GM18508 (cell line): ENCODE measurements around the gene APP.
"Not testable (repeated sequence)": the region's sequence is repeated elsewhere in the genome, so short reads cannot be mapped to it uniquely, and the experiment has no call there.

Experiments used
- ATAC-seq: cut with Tn5 transposase; IDR thresholded peaks from one replicate; pipeline ENCODE4 v1.9.1; 2021; ENCODE audit warnings: moderate number of reproducible peaks; ENCODE audit not compliant: insufficient read depth, unreplicated experiment

APP gene

DNA sequence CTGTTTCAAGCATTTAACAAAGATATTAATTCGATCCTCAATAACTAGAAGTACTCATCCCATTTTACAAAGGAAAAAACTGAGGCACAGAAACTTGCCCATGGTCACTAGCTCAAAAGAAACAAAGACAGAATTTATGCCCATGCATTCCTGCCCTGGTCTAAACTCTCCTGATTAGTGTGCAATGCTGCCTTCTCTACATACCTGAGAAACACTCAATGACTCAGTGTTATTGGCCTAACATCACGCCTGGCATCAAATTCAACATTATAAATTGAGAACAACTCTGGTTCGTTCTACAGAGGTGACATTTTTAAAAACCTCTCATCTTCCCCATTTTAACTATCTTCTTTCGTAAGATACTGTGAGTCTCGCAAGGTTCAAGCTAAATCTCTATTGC, 5.2 kb downstream of the APP start:
- no peak for ATAC-seq

DNA sequence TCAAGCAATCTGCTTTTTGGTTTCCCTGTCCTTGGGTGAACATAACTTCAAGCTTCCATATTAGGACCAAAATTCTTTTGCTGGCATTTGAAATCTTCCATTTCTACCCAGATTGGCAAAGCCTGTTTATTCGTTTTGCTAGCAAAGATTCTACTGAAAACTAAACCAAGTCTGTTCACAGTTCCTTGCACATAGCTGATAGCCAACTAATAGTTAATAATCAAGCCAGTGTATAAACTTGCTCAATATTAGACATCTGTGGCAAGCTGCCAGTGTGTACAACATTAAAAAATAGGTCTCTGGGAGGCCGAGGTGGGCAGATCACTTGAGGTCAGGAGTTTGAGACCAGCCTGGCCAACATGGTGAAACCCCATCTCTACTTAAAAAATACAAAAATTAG, 6.3 kb downstream of the APP start:
- ATAC-seq = no peak

DNA sequence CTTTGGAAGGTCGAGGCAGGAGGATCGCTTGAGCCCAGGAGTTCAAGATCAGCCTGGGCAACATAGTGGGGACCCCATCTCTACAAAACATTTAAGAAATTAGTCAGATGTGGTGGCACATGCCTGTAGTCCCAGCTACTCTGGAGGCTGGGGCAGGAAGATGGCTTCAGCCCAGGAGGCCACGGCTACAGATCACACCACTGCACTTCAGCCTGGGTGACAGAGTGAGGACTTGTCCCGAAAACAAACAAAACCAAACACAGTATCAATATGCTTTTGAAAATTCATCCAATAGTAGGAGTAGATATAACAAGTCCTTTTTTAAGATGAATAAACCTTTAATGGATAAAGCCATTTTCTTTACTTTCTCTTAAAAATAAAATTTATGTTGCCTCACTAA, 8.5 kb downstream of the APP start:
- ATAC-seq = no peak

DNA sequence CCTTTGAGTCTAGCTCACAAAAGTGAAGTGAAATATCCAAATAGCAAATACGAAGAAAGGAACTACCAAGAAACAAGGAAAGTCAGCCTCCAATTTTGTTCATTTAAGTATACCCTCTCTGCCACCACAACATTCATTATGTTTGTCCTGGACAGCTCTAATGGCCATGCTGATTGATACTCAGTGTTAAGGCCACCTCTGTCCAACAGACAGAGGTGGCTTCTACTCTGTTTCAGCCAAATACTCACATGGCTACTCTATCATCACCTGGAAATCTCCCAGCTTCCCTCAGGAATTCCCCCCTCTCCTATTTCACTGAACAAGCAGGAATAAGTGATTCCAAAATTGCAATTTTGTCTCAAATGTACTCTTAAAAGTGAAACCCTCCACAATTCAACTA, 10.7 kb downstream of the APP start:
- ATAC-seq = no peak

DNA sequence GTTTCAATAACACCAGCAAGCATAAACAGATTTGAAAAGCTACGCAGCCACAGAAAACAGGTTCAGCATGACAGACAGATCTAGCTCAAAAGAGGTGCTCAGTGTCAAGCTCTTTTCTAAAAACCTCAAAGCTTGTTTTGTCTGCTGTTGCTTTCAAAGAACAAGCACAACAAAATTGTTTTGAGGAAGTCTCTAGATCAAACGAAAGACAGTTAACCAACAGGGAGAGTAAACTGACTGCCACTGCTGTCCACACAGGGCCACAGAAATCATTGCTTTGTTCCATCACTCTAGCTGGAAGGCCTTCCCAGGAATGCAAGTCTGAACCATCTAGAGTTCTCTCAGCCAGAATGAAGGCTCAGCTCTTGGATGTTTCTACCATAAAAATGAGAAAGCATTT, 12.8 kb downstream of the APP start:
- ATAC-seq = no peak

DNA sequence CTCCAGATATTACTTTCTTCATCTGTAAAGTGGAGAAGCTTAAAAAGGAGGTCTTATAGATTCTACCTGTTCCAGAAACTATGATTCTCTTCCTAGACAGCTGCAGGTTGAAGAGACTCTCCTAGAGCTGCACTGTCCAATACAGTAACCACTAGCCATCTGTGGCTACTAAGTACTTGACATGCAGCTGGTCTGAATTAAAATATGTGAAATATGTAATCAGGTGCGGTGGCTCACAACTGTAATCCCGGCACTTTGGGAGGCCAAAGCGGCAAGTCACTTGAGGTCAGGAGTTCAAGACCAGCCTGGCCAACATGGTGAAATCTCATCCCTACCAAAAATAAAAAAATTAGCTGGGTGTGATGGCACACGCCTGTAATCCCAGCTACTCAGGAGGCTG, 15.8 kb downstream of the APP start:
- no peak for ATAC-seq

DNA sequence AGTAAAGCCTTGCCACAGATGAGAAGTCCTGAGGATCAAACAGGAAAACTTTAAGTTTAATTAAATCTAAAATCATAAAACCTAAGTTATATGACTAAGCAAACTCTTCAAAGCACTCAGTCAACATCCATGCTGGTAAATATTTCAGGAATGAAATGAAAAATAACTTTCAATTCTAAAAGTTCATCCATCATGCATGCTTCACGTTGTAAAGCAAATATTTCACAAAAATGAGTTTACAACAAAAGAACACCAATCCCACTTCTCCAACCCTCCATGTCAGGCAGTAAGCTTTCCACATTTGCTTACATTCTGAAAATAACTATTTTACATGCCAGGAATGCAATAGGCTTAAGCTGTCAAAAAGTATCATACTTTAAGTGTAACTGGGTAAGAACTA, 16.8 kb downstream of the APP start:
- ATAC-seq = no peak

DNA sequence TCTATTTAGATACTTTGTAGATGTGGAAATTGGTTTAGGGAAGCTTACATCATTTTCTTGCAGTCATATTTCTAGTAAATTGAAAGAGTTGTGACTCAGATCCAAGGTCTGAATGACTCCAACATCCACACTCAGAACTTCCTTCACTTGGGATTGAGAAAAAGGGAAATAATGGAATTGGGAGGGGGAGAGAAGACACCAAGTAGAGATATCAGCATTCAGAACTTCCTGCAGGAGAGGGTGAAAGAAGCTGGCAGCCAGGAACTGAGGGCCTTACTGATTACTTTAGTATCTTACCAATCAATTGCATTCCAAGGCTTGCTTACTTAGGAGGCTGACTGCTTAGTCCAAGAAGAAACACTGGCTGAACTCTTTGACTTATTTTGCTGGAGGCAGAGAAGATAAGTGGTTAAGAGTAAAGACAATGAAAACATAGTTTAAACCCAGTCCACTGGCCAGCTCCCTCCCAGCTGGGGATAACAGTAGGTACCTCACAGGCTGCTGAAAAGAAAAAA, 21.7 kb downstream of the APP start:
- ATAC-seq = no peak

DNA sequence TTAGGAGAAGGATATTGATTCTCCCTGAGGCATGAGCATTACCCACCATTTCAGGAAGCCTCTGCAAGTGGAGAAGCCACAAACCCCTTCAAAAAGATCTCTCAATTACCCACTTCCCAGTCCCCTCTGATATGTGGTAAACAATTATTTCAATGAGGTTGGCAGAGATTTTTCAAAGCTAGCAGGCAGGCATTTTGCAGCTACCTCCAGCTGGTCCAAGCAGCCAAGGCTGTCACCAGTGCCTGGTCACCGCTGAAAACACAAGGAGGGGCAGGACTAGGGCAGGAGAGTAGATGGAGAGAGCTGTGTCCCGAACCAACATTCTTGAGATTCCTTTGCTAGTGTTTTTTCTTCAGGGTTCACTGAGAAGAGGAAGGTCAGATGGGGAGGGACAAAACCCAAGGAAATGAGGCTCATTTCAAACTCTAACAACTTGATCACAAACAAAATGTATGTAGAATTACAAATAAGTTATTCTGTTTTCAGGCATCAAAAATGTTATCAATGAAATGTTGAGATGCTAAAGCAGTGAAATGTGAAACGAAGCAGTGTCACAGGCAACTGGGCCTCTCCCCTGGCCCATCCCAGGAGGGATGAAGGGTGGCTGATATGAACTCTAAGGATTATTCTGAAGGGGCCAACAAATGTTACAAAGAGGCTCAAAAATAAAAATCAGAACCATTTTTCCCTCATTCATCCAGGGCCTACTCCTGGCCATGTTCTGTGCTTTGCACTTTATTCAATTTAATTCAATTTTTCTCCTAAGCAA, 22.3 kb downstream of the APP start:
- no peak for ATAC-seq

DNA sequence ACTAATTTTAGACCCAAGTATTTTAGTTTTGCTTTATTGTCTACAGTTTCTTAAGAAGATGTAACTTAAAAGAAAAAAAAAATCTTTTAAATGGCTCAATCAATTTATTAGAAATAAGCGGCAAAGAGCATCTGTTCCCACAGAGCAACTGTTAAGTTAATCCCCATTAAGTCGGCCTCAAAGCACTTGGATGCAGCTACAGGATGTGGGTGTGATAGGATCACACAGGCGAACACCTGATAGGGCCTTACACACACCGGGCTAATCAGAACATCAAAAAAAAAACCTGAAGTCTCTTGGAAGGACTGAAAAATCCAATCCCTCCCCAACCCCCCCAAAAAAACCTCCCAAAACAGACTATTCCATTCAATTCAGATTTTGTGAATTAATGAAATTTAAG, 23.0 kb downstream of the APP start:
- no peak for ATAC-seq

DNA sequence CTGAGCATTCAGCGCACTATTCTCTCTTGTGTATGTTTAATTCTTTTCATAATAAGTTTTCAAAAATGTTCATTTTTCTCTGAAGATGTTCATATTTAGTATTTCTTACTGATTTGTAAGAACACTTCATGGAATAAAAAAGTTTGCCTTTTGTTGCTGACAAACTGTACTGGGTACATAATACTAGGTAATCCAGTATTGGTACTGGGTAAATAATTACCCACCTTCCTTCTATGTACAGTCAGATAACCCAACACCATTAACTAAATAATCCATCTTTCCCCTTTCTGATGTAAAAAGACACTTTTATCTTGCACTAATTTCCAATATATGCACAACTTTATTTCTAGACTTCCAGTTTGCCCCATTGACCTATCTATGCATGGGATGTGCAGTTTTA, 23.9 kb downstream of the APP start:
- ATAC-seq = no peak

DNA sequence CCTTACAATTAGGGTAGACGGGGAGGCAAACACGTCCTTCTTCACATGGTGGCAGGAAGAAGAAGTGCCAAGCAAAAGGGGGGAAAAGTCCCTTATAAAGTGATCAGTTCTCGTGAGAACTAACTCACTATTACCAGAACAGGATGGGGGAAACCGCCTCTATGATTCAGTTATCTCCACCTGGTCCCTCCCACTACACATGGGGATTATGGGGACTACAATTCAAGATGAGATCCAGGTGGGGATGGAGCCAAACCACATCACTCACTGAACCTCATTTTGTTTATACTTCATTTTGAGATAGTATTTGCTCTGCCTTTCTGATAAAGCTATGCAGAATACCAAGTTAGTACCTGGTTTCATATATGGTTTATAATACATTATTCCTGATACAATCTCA, 26.5 kb downstream of the APP start:
- ATAC-seq = no peak

DNA sequence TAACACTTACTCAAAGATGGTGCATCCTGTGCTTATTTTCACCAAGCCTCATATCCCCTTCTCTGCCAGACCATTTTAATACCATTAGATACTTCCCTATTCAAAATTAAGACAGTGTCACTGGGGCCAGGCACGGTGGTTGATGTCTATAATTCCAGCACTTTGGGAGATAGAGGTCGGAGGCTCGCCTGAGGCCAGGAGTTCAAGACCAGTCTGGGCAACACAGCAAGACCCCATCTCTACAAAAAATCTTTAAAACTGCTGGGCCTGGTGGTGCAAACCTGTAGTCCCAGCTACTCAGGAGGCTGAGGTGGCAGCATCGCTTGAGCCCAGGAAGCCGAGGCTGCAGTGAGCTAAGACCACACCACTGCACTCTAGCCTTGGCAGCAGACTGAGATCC, 28.2 kb downstream of the APP start:
- no peak for ATAC-seq

DNA sequence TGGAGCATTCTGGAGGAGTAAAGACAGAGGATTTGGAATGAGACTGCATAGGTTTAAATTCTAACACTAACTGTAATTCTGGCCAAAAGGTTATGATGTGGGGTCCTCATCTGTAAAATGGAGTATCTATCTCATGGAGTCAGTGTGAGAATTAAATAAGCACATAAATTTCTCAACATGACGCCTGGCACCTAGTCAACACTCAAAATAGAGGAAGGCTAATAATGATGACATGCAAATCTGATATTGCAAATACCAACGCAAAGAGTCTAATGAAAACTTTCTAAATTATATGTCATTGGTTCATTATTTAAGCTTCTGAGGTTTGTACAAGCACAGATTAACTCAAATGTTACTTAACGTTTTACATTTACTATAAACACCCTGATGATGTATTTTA, 29.6 kb downstream of the APP start:
- ATAC-seq = no peak

DNA sequence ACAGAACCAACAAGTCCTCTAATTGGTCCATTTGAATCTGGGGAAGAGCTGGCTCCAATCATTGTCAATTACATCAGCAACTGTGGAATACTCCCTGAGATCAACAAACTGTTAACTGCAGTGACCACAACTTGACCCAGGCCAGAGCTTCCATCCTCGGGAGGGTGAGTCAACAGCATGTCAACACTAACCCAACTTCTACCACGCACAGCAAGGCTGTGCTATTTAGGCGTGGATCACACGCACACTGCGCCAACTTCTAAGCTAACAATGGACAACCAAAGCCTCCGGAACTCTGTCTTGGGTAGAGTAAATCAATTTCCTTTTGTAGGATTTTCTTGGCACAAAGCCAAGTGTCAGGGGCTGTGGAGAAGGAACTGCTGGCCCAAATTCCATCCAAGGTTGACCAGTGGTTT, 30.4 kb downstream of the APP start:
- no peak for ATAC-seq

DNA sequence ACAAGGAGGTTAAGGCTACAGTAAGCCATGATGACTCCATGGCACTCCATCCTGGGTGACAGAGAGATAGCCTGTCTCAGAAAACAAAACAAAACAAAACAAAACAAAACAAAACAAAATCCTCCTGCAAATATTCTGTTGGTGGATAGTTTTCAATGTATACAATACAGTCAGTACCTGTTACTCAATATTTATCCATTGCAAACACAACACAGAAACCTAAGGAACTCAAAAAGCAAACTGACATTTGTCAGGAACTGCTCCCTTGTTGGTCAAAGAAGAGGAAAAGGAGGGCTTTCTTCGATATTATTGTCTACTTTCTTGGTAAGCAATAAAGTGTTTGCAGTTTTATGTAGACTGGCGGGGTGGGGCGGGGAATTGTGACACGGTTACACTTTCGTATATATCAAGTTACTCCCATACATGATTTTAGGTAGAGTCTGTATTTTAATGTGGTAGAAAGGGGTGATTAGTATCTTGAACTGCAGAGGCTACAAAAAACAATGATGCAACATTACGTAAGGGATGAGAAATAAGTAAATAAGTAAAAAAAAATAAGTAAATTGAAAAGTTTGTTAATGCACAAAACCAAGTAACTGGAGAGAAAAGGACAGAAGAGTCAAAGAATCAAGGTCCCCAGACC, 31.8 kb downstream of the APP start:
- ATAC-seq = no peak

DNA sequence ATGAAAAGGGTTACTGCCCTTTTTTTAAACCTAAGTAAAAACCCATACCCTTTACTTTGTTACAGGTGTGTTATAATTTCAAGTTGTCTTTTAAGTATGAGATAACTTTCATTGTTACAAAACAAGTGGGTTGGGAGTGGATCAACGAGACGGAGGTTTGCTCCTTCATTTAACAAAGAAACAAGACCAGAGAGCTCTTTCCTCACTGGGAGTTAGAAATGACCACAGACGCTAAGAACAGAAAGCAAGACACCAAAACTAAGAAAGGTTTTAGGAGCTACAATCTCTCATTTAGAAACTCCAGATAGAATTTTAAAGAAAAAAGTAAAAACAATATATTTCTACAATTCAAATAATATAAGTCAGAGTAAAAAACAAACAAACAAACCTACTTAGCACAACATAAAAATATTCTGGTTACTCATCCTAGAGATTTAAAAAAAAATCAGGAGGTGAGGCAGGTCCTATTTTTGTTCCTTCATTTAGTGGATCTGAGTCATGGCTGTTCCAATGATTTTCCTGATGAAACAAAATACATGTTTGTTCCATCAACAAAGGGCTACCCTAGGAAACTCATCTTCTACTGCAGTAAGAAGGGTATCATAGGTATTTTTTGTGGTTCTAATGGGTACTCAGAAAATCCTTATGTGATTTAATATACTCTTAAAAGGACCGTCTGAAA, 33.0 kb downstream of the APP start:
- no peak for ATAC-seq

DNA sequence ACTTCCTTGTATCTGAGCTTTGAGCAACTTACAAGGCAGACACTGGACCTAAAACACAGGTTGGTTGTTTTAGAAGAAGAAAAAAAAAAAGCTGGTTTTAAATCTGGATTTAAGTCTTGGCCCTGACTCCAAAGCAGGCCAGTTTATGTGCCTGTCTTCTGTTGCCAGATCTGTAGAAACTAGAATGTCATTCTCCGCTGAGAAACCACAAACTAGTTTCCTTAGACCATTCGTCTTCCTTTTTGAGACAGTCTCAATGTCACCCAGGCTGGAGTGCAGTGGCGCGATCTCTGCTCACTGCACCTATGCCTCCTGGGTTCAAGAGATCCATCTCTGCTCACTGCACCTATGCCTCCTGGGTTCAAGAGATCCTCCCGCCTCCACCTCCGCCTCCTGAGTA, 33.9 kb downstream of the APP start:
- ATAC-seq = peak; percentile 90

DNA sequence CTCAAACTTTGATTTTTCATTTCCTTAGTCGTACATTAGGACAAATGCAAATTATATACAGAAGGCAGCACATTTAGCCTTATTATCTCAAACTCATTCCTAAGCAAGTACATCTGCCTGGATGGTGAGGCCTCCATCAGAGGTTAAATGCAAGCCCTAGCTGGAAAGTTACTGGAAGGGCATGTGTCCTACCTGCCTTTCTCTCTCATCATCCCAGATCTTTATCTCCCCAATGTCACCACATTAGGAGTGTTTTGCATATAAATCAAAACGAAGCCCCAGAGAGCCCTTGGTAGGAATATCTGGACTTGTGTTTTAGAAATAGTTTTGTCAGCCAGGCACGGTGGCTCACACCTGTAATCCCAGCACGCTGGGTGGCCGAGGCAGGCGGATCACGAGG, 35.0 kb downstream of the APP start:
- ATAC-seq = no peak

DNA sequence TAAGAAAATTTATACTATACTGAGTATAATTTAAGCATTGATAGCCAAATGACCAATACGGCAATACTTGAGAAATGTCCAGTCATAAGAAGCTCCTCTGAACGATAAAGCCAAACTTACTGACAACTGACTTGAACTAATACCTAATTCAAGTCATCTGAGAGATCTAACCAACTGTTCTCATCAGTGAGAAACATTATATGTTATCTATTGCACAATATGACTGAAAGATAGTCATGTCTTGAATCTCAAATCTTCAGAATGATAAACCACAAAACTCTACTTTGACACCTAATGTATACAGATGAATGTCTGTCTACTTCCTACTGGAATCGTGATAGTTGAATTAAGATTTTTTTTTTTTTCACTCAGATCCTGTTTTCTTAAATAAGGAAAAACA, 39.0 kb downstream of the APP start:
- ATAC-seq = no peak

DNA sequence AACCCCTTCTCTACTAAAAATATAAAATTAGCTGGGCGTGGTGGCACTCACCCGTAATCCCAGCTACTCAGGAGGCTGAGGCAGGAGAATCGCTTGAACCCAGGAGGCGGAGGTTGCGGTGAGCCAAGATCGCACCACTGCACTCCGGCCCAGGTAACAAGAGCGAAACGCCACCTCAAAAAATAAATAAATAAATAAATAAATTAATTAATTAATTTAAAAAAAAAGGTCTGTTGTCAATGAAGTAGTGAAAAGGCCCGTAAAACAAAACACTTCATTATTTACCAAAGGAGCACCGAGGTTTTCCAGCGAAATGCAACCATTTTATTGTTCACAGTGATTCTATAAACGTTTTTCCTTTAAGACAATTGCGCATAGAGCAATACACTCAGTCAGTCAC, 39.5 kb downstream of the APP start:
- not testable (repeated sequence) for ATAC-seq
